Measurements from ENCODE around the gene AIG1.
"Not testable (repeated sequence)": the region's sequence is repeated elsewhere in the genome, so short reads cannot be mapped to it uniquely, and the experiment has no call there.

The AIG1 gene

GRCh38 chr6:143229400-143229799 is 168.7 kb downstream of the AIG1 start:
- FAIRE-seq (no peak), DNase-seq (ENCODE audit: insufficient read length, low spot score) (no peak)
- TF ChIP-seq POLR2A (IDR thresholded peaks at IDR 0.05; ENCODE audit: low read depth, low read length), result no peak

DNA sequence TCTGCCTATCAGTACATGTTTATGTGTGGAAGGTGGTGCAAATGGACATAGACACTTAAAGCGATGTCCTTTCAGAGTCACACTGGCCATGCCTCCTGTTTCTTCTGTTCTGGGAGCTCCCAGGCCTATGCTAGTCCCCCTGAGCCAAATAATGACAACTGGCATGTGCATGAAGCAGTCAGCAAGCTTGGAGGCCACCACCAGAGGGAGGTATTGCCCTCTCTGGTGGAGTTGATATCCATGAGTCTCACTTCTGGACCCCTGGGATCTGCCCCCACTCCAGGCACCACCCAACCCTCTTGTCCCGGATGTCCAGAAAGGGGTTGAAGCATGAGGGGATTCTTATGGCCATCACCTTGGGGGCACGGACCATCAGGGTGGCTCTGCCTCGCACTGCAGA is 172.2 kb downstream of the AIG1 start:
- no peak for FAIRE-seq
- peak; percentile 4 for DNase-seq (ENCODE audit: insufficient read length, low spot score)
- TF ChIP-seq POLR2A (IDR thresholded peaks at IDR 0.05; ENCODE audit: low read depth, low read length), result no peak

DNA sequence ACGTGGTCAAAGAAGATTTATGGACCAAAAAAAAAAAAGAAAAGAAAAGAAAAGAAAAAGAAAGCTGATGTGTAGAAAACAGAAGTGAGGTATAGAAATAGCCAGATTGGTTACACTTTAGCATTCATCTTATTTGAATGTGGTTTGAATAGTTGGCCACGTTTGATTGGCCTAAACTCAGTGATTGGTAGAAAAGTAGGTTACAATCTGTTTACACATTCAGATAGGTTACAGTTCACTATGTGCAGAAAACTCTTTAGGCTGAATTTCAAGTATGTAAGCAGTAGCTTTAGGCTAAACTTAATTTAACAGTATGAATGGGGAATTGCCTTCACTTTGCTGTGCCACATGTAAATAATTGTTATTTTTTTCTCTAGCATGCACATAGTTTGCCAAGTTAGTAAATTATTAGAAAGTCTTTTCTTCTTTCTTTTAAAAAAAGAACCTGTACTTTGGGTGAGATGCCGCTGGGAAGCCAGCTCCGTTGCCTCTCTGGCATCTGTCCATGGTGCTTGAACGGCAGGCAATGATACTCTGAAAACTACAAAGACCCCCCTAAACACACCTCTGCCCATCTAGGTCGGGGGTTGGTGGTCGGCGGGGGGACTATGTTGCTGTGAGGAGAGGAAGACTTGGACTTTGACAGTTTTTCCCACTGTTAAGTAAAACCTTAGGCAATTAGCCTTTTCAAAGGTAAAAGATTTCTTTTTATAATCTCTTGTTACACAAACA is 173.0 kb downstream of the AIG1 start:
- TF ChIP-seq POLR2A (IDR thresholded peaks at IDR 0.05; ENCODE audit: low read depth, low read length), result no peak
- DNase-seq (ENCODE audit: insufficient read length, low spot score) (no peak), FAIRE-seq (no peak)

GRCh38 chr6:143234734-143235133 is 174.0 kb downstream of the AIG1 start:
- no peak for FAIRE-seq
- no peak for TF ChIP-seq POLR2A (IDR thresholded peaks at IDR 0.05; ENCODE audit: low read depth, low read length)
- DNase-seq (ENCODE audit: insufficient read length, low spot score), result no peak

GRCh38 chr6:143236151-143236798 is 175.6 kb downstream of the AIG1 start:
- FAIRE-seq (no peak), DNase-seq (ENCODE audit: insufficient read length, low spot score) (no peak)

DNA sequence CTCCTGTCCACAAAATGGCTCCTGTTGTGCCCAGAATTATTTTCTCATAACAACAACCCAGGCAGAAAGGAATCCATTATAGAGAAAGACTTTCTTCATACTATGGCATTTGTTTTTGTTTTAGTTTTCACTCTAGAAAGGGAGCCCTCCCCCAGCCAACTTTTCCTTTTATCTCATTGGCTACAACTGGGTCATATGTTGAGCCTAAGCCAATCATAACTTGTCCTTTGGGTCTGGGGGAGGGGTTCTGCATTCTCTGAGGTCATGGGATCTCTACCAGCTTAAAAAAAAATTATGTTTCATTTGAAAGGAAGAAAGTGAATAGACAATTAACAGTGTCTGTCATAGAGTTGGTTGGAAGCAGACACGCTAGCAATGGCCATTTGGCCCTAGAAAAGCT is 177.6 kb downstream of the AIG1 start:
- no peak for DNase-seq (ENCODE audit: insufficient read length, low spot score)
- TF ChIP-seq POLR2A (IDR thresholded peaks at IDR 0.05; ENCODE audit: low read depth, low read length), result no peak
- no peak for FAIRE-seq

More at GRCh38 chr6:143236151-143236798, 175.6 kb downstream of the AIG1 start:
- TF ChIP-seq POLR2A (IDR thresholded peaks at IDR 0.05; ENCODE audit: low read depth, low read length), result no peak

GRCh38 chr6:143241111-143241510 is 180.4 kb downstream of the AIG1 start:
- DNase-seq (ENCODE audit: insufficient read length, low spot score), result no peak
- FAIRE-seq, result no peak
- TF ChIP-seq POLR2A (IDR thresholded peaks at IDR 0.05; ENCODE audit: low read depth, low read length), result no peak

GRCh38 chr6:143241911-143242310 is 181.2 kb downstream of the AIG1 start:
- DNase-seq (ENCODE audit: insufficient read length, low spot score) (no peak), FAIRE-seq (no peak)

GRCh38 chr6:143243786-143244185 is 183.1 kb downstream of the AIG1 start:
- no peak for FAIRE-seq
- TF ChIP-seq POLR2A (IDR thresholded peaks at IDR 0.05; ENCODE audit: low read depth, low read length), result no peak
- no peak for DNase-seq (ENCODE audit: insufficient read length, low spot score)

More at GRCh38 chr6:143241911-143242310, 181.2 kb downstream of the AIG1 start:
- TF ChIP-seq POLR2A (IDR thresholded peaks at IDR 0.05; ENCODE audit: low read depth, low read length), result no peak

- FAIRE-seq, result no peak
- TF ChIP-seq POLR2A (IDR thresholded peaks at IDR 0.05; ENCODE audit: low read depth, low read length), result no peak
- DNase-seq (ENCODE audit: insufficient read length, low spot score), result no peak
Observed at GRCh38 chr6:143245656-143246055, 185.0 kb downstream of the AIG1 start.

- FAIRE-seq; DNase-seq (ENCODE audit: insufficient read length, low spot score): not testable (repeated sequence)
Observed at GRCh38 chr6:143246166-143246775, 185.6 kb downstream of the AIG1 start.

DNA sequence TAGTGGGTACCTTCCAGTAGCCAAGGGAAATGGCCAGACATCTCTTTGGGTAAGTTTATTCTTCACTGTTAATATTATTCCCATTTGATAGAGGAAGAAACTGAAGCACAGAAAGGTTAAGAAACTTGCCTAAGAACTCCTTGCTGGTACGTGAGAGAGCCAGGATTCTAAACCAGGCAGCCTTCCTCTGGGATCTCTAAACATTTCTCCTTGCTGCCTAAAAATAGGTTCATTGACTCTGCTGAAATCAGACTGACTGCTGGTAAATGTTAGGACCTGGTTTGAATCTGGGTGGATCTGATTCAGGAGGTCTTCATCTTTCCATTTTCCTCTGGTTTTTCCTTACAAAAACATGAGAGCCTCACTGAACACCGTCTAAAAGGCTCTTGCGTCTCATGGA is 186.9 kb downstream of the AIG1 start:
- FAIRE-seq, result no peak
- no peak for DNase-seq (ENCODE audit: insufficient read length, low spot score)
- TF ChIP-seq POLR2A (IDR thresholded peaks at IDR 0.05; ENCODE audit: low read depth, low read length), result no peak

DNA sequence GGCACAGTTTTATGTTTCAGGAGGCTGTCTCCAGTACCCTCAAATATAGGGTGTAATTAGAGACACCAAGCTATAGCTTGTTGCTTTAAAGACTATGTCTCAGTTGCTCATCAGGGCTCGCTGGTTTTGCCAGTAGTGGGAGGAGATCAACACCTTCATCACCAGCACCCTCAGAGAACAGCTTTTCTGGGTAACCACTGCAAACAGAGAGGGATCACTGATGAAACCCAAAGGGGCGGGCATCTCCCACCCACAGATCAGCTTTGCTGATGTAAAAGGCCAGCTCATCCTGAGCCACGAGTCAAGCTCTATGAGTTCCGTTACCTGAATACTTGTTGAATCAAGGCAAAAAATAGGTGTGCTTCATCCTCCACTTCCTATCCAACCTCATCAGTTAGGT is 187.7 kb downstream of the AIG1 start:
- FAIRE-seq, result no peak
- TF ChIP-seq POLR2A (IDR thresholded peaks at IDR 0.05; ENCODE audit: low read depth, low read length), result no peak

GRCh38 chr6:143251288-143251687 is 190.6 kb downstream of the AIG1 start:
- DNase-seq (ENCODE audit: insufficient read length, low spot score) (no peak), FAIRE-seq (no peak)
- TF ChIP-seq POLR2A (IDR thresholded peaks at IDR 0.05; ENCODE audit: low read depth, low read length), result no peak

More for the DNA sequence above, 187.7 kb downstream of the AIG1 start:
- DNase-seq (ENCODE audit: insufficient read length, low spot score), result no peak

- FAIRE-seq, result no peak
- no peak for TF ChIP-seq POLR2A (IDR thresholded peaks at IDR 0.05; ENCODE audit: low read depth, low read length)
- DNase-seq (ENCODE audit: insufficient read length, low spot score), result no peak
Observed at GRCh38 chr6:143252961-143253360, 192.3 kb downstream of the AIG1 start.
